ENCODE results near the gene KIAA0513.

KIAA0513 gene

GRCh38 chr16:85090873-85091521 lies 63.4 kb downstream of the KIAA0513 start:
- DNase-seq, result no peak

GRCh38 chr16:85091522-85091910 lies 63.9 kb downstream of the KIAA0513 start:
- no peak for DNase-seq

DNA sequence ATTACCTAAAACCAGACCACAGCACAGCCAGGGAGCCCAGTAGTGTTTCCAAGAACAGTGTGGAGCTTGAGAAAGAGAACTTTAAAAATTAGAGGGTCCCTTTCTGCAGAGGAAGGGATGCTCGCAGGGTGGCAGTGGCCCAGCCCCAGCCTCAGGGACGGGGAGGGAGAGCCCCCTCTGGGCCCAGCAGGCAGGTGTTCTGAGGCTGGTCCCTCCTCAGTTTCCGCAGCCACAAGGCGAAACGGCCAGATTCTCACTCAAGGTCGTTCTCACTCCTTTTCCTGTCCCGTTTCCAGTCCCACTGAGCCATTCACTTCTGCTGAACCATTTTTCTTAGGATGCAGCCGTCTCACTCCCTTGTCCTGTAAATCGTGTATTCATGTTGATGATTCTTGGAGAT lies 64.7 kb downstream of the KIAA0513 start:
- no peak for DNase-seq

DNA sequence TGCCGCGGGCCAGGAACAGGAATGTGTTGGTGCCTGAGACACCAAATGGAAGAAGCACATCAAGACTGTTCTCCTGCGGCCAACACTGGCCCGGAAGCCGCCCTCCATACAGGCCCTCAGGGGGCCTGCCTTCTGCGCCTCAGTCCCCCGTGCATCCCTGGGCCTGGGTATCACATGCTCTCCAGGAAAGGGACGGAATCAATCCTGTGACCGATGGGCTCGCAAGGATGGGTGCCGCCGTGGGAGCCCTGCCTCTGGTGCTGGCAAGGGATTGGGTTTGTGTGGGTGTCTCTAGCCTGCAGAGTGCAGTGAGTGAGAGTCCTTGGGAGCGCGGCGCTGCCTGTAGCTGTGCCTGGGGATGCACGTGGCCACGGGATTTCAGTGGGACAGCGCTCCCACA lies 65.3 kb downstream of the KIAA0513 start:
- no peak for DNase-seq

DNA sequence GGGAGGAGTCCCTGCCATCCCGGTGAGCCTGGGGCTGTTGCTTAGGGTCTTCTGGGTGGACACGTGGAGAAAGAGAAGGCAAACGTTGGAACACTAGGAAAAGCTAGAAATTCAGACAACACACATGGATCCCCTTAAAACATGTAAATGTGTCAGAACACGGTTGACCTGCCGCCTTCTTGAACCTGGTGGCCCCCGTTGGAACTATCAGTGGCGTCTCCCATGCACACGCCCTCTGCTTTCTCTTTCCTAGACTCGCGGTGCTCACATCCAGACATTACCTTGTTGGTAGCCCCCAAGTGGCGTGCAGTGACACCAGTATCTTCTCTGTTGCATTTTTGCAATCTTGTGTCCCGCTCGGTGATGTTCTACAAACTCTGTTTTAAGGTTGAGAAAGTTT lies 66.1 kb downstream of the KIAA0513 start:
- no peak for DNase-seq

DNA sequence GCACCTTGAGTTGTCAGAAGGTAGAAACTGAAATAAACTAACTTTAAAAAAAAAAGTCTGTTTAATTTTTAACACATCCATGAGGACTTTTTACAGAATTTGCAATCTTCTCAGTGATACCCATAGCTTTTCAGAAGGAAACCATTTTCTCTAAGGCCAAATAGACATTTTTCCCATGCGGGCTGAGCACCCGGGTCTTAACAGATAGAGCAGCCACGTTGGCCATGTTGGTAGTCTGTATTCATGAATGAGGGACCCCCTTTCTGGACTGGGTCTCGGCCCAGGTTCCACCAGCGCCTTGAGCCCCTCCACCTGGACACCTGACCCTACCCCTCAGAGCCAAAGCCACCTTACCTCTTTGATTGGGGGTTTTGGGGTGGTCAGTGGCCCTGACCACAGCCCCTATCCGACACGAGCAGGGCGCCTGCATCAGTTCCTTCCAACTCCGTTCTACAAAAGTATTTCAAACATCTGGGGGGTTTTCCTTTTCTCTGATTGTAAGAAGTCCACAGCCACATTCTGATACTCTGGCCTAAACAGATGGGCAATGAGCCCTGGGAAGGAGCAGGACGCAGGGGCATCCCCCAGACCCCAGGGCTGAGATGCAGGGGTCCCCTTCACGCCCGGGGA lies 66.7 kb downstream of the KIAA0513 start:
- DNase-seq, result no peak

DNA sequence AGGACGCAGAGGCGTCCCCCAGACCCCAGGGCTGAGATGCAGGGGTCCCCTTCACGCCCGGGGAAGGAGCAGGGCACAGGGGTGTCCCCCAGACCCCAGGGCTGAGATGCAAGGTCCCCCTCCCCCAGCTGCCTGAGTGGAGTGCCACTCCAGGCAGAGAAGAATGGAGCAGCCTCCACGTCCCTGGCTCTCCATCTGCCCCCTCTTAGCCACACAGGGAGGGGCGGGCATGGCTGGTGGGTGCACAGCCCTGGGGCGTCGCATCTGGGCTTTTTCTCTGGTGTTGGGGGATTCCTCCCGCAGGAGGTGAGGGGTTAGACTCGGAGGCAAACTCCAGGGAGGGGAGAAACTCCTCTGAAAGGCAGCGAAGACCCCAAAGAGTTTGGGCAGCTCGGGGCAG lies 67.2 kb downstream of the KIAA0513 start:
- no peak for DNase-seq

DNA sequence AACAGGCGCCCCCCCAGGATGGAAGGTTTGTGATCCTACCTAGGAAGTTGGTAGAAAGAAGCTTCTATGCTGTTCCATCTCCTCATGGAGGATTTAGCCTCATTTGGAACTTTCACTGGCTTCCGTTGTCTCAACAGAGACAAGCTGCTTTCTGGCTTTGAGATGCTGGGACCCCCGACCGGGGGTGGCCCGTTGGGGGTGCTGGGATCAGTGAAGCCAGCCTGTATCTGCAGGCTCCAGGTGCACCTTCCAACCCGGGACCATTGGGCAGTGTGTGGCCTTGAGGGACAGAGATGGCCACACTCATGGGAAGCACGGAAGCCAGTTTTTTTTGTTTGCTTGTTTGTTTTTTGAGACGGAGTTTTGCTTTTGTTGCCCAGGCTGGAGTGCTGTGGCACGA lies 69.3 kb downstream of the KIAA0513 start:
- DNase-seq, result no peak

GRCh38 chr16:85098565-85098964 lies 71.0 kb downstream of the KIAA0513 start:
- no peak for DNase-seq

- DNase-seq, result no peak
Observed at GRCh38 chr16:85100265-85100664, 72.7 kb downstream of the KIAA0513 start.

DNA sequence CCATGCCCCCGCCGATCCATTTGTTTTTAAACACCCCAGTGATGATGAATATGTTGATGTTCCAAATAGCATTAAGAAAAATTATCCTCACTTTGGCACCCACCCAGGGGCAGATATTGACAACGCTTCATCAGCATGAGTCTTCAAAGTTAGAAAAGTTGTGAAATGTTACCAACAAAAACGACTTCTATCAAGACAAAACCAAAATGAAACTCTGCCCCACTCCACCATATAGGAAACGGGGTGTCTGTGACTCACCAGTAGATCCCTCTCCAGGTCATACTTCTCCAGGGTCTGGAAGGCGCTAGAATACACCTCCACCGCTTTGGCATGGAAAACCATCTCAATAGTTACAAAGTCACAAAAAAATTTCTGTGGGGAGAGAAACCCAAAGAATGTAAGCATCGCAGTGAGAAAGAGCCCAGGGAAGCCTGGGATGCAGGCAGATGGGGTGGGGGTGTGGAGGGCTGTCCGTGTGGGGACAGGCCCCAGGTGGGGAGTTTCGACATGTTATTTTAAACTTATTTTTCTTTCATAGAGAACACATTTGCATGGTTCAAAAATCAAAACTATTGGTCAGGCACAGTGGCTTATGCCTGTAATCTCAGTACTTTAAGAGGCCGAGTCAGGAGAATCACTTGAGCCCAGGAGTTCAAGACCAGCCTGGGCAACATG lies 74.5 kb downstream of the KIAA0513 start:
- no peak for DNase-seq

- no peak for DNase-seq
Observed at GRCh38 chr16:85103114-85104079, 75.8 kb downstream of the KIAA0513 start.

DNA sequence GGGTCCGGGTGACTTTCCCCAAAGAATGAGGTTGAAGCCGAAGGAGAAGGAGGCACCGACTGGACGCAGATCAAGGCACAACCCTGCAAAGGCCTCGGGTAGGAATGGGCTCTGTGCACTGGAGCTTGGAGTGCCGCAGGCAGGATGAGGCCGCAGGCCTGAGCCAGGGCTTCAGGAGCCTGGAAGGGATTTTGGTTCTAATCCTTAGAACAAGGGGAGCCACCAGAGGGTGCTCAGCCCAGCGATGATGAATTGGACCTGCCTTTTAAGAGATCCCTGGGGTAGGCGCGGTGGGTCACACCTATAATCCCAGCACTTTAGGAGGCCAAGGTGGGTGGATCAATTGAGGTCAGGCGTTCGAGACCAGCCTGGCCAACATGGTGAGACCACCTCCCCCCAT lies 76.6 kb downstream of the KIAA0513 start:
- no peak for DNase-seq

DNA sequence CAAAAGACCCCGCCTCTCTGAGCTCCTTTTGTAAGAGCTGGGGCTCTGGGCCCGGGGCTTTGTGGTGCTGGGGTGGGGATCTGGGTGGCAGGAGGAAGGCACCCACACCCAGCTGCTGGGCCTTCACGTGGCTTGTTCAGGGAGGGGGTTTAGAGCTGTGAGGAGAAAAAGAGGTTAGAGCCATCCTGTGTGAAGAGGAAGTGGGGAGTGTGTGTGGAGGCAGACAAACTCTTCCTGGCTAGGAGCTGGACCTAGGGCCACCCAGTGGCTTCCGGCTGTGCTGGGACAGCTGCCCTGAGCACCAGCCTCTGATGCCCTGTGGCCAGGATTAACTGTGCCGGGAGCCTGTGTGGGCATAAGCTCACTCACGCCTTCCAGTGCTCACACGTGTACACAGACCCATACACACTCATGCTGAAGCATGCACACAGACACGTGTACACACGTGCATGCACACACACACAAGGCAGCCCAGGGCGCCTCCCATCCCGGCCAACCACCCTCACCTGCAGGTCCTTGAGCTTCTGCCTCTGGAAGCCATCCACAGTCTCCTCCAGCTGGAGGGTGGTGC lies 77.3 kb downstream of the KIAA0513 start:
- no peak for DNase-seq

GRCh38 chr16:85105475-85105874 lies 77.9 kb downstream of the KIAA0513 start:
- DNase-seq, result no peak

- DNase-seq, result no peak
Observed at GRCh38 chr16:85107083-85107482, 79.5 kb downstream of the KIAA0513 start.

- DNase-seq, result no peak
Observed at GRCh38 chr16:85107532-85107931, 79.9 kb downstream of the KIAA0513 start.

- DNase-seq, result no peak
Observed at GRCh38 chr16:85110105-85110504, 82.5 kb downstream of the KIAA0513 start.

GRCh38 chr16:85111184-85111583 lies 83.6 kb downstream of the KIAA0513 start:
- no peak for DNase-seq

- DNase-seq, result no peak
Observed at GRCh38 chr16:85112364-85112763, 84.8 kb downstream of the KIAA0513 start, which contains the start of gene CIBAR2. CIBAR2 (minus strand) TSS chr16:85112472; CDS start chr16:85112352, 120 bp downstream.

DNA sequence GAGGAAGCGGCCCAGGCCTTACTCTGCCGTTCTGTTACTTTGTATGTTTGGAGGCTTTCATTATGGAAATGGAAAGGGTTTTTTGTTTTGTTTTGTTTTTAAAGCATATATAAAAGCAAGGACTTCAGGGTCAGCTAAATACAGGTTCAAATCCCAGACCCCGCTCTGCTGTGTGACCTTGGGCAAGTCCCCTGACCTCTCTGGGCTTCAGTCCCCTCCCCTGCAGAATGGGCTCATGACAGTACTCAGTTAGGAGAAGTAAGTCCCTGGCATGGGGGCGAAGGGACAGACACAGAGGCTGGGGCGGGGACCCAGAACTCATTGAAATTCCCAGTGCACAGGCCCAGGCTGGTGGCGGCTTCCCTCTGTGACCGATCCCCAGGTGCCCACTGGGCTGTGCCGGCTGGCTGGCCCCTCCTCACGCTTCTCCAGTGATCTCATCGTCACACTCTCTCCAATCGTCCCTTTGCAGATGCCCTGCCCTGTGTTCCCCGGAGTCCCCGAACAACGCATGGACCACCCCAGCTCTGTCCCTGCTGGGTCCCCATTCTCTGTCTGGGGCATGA lies 85.7 kb downstream of the KIAA0513 start:
- DNase-seq, result no peak

- DNase-seq, result no peak
Observed at GRCh38 chr16:85113913-85114312, 86.3 kb downstream of the KIAA0513 start.

Measured in right hindlimb (tissue), 1 donor.